Spleen (tissue), 11 donors: ENCODE data around the gene ANKRD29. TPM values are rescaled to one million over a fixed set of nuclear protein-coding genes. Genes with fewer than 3 reads are reported as not detected.
A peak's percentile ranks its signal among the peaks of the same experiment; 100 is the strongest.

ENCODE experiments used
- DNase-seq: peaks from one replicate; pipeline ENCODE4 v3.0.0-alpha.2; 2020
- H3K27ac ChIP-seq, 8 donors: fragments of 200-600 bp; sonication (generic) in 7 of 8; 1 replicate in 4 of 8; 2 replicates in 4 of 8; pipeline versions ENCODE4 v1.5.0 to v1.8.0; 2016 to 2021; ENCODE audit warnings: inconsistent platforms in 4 of 8, mild to moderate bottlenecking in 4 of 8, moderate library complexity in 1 of 8
- H3K27me3 ChIP-seq, 7 donors: fragments of 200-600 bp; sonication (generic) in 6 of 7; replicated peaks in 1 of 7; 1 replicate in 4 of 7; 2 replicates in 3 of 7; pipeline versions ENCODE4 v1.5.0 to v1.8.0; 2016 to 2021; ENCODE audit warnings: inconsistent platforms in 3 of 7, mild to moderate bottlenecking in 1 of 7
- H3K36me3 ChIP-seq, 6 donors: fragments of 200-600 bp; sonication (generic) in 5 of 6; 1 replicate in 4 of 6; 2 replicates in 2 of 6; pipeline versions ENCODE4 v1.5.0 to v1.8.0; 2016 to 2021; ENCODE audit warnings: inconsistent platforms in 2 of 6
- H3K4me1 ChIP-seq, 6 donors: fragments of 200-600 bp; sonication (generic) in 5 of 6; 1 replicate in 3 of 6; 2 replicates in 3 of 6; pipeline versions ENCODE4 v1.5.0 to v1.8.0; 2016 to 2021; ENCODE audit warnings: inconsistent platforms in 3 of 6
- H3K4me3 ChIP-seq, 8 donors: fragments of 200-600 bp; sonication (generic) in 7 of 8; 1 replicate in 4 of 8; 2 replicates in 4 of 8; pipeline versions ENCODE4 v1.5.0 to v1.8.0; 2016 to 2021; ENCODE audit warnings: inconsistent platforms in 4 of 8, mild to moderate bottlenecking in 4 of 8, moderate library complexity in 2 of 8
- H3K9me3 ChIP-seq, 8 donors: fragments of 200-600 bp; sonication (generic) in 7 of 8; 1 replicate in 4 of 8; 2 replicates in 4 of 8; pipeline versions ENCODE4 v1.5.0 to v1.8.0; 2016 to 2021; ENCODE audit warnings: inconsistent platforms in 4 of 8
- POLR2A ChIP-seq, 3 donors: fragments of 450-650 bp; IDR thresholded peaks; one replicate each; pipeline ENCODE4 v1.5.1; 2017; ENCODE audit warnings: antibody characterized with exemption in 3 of 3, mild to moderate bottlenecking in 1 of 3
- POLR2AphosphoS5 ChIP-seq, 3 donors: sonication (generic); formaldehyde crosslinking; IDR thresholded peaks; one replicate each; pipeline ENCODE4 v1.5.1; 2017; ENCODE audit warnings: antibody characterized with exemption in 3 of 3
- WGBS, 5 donors: extraction: QIAGEN DNeasy Blood & Tissue Kit in 3 of 5; methylation state at CpG; one replicate each; pipeline versions ENCODE4 v1.1.5 to v1.1.7; 2013 to 2018; 5-methylcytosine and 5-hydroxymethylcytosine counted together
- intact Hi-C: fragments of 100-400 bp; cut with DNase I; formaldehyde crosslinking; loops from one replicate; pipeline ENCODE4 v1.15.0; 2023; ENCODE audit warnings: low total_unique reads
- polyA plus RNA-seq, 3 donors: library from polyadenylated mRNA; stranded (reverse); fragments of 200-250 nt; gene quantifications; one replicate each; pipeline ENCODE4 v1.2.1, GENCODE V29; 2013
- total RNA-seq, 7 donors: library from RNA; depleted of rRNA in 3 of 7; stranded (reverse); fragments of >200 nt in 3 of 7; fragmentation: NEBNext Ultra II Directional in 4 of 7; extraction: Animal tissue kit (Norgen Biotek cat#: 25700) in 4 of 7; gene quantifications; one replicate each; pipeline versions ENCODE4 v1.1.0 to v1.2.1, GENCODE V29; 2016 to 2021
- TF ChIP-seq, protein P1 (sequence below), 11 experiments: fragments of 200-600 bp in 7 of 11; fragments of 450-650 bp in 4 of 11; sonication (generic) in 4 of 11; IDR thresholded peaks in 8 of 11; conservative IDR thresholded peaks in 3 of 11; 1 replicate in 7 of 11; 2 replicates in 4 of 11; pipeline versions ENCODE4 v1.4.0 to v1.8.0; 2016 to 2021; ENCODE audit warnings: antibody characterized with exemption in 11 of 11, inconsistent platforms in 4 of 11, mild to moderate bottlenecking in 1 of 11
- donor health status: healthy with polysubstance abuse.
- donor health status: DM: no; HTN: no; CAD: no; lungs with moderate emphysema.
- donor health status: DM: no; HTN: no; CAD: no.
- donor health status: Bipolar disorder and iron deficiency.
- donor health status: healthy.
- donor health status: DM: no; HTN: no; CAD: no.
- donor health status: DM: yes; HTN: yes; CAD: no.

Gene ANKRD29
- total and polyA plus RNA-seq, 10 donors: 1.6 to 10.6 (median 3.7) TPM

DNA sequence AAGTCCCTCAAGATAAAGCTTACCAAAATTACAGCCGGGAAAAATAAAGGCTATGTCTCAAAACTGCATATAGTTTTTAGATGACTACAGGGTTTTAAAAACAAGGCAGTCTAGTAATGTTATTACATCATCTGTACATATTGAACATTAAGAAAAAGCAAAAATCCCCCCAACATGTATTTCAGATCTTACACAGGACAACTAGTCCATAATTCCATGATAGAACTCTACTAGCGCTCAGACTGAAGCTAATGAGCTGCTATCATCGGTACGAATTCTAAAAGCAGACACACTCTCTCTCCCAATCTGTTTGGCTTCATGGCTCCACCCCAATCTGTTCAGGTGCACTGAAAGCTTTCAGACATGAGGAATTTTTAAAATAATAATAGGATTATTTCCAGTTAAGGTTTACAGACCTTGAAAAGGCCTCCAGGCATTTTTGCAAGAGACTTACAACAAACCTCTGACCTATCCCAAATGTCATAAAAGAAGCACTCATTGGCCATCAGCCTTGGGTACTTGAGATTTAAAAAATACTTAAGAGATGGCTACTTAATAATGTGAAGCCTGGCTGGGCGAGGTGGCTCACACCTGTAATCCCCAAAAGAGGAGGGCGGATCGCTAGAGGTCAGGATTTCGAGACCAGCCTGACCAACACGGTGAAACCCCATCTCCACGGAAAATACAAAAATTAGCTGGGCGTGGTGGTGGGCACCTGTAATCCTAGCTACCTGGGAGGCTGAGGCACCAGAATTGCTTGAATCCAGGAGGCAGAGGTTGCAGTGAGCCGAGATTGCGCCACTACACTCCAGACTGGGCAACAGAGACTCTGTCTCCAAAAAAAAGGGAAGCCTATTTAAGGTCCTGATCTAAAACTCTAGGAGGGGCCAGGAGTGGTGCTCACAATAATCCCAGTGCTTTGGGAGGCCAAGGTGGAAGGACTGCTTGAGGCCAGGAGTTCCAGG, 78.4 kb downstream of the ANKRD29 start:
- 88 to 94% (median 91%) methylated on average over 13 of the region's 13 CpGs for WGBS, 5 donors

DNA sequence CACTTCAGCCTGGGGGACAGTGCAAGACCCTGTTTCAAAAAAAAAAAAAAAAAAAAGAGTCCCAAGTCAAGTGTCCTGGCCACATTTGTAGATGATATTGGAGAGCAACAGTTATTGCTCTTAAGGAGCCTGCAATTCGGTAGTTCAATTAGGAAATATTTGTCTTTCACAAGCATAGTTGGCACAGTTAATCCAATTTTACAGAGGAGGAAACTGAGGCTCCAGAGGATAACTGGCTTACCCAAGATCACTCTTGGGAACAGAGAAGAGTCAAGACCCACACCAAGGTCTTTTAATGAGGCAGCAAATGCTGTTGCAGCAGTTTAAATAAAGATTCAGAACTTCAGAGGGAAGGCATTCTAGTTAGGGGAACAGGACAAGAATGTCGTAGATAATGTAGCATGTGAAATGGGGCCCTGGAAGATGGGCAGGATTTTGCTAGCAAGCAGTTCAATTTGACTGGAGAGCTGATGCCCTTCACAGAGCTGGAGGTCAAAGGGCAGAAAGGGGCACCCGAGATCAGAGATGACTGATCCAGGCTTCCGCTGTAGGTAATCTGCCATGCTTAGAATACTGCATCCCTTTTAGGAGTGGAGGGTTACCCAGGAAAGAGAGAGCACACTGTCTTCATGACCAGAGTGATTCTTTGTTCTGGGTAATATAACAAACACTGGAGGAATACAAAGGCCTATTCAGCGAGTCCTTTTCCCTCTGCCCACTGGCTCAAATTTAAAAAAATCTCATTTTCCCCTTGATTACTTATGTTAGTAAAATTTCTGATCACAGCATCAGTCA, 79.4 kb downstream of the ANKRD29 start:
- DNase-seq: no peak
- intact Hi-C loops: no loop called here
- peaks cover 0 to 22% (median 0%) of the 10 kb centered on the region in 6 donors for H3K36me3 ChIP-seq
- WGBS, 5 donors: 79 to 93% (median 90%) methylated on average over 5 of the region's 5 CpGs
- TF ChIP-seq, protein P1, sequence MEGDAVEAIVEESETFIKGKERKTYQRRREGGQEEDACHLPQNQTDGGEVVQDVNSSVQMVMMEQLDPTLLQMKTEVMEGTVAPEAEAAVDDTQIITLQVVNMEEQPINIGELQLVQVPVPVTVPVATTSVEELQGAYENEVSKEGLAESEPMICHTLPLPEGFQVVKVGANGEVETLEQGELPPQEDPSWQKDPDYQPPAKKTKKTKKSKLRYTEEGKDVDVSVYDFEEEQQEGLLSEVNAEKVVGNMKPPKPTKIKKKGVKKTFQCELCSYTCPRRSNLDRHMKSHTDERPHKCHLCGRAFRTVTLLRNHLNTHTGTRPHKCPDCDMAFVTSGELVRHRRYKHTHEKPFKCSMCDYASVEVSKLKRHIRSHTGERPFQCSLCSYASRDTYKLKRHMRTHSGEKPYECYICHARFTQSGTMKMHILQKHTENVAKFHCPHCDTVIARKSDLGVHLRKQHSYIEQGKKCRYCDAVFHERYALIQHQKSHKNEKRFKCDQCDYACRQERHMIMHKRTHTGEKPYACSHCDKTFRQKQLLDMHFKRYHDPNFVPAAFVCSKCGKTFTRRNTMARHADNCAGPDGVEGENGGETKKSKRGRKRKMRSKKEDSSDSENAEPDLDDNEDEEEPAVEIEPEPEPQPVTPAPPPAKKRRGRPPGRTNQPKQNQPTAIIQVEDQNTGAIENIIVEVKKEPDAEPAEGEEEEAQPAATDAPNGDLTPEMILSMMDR (IDR thresholded peaks at IDR 0.05 in 8 of 11, conservative IDR thresholded peaks at IDR 0.05 in 3 of 11): no peak
- TF ChIP-seq POLR2A (IDR thresholded peaks at IDR 0.05) (no peak), POLR2AphosphoS5 (IDR thresholded peaks at IDR 0.05) (no peak)
- H3K9me3 ChIP-seq: no peaks in the 10 kb centered on the region
- H3K27me3 ChIP-seq: no peaks in the 10 kb centered on the region
- H3K4me3 ChIP-seq: peak overlapping the region in 1 of 8 donors; percentile 21
- peaks cover 13 to 87% (median 57%) of the 10 kb centered on the region in 6 donors for H3K4me1 ChIP-seq
- H3K27ac ChIP-seq: peak overlapping the region in 1 of 8 donors; percentile 19

More for the DNA sequence above, 78.4 kb downstream of the ANKRD29 start:
- peak overlapping the region in 4 of 8 donors; percentile 97 to 100 (median 99) for H3K27ac ChIP-seq
- DNase-seq: no peak
- H3K27me3 ChIP-seq: no peaks in the 10 kb centered on the region
- H3K36me3 ChIP-seq: peaks cover 0 to 22% (median 0%) of the 10 kb centered on the region in 6 donors
- peak overlapping the region in 4 of 8 donors; percentile 64 to 96 (median 85) for H3K4me3 ChIP-seq
- TF ChIP-seq, protein P1 (IDR thresholded peaks at IDR 0.05 in 8 of 11, conservative IDR thresholded peaks at IDR 0.05 in 3 of 11): no peak
- TF ChIP-seq POLR2A (IDR thresholded peaks at IDR 0.05) (no peak), POLR2AphosphoS5 (IDR thresholded peaks at IDR 0.05) (no peak)
- peaks cover 13 to 76% (median 48%) of the 10 kb centered on the region in 6 donors for H3K4me1 ChIP-seq
- intact Hi-C loops: no loop called here
- H3K9me3 ChIP-seq: no peaks in the 10 kb centered on the region

DNA sequence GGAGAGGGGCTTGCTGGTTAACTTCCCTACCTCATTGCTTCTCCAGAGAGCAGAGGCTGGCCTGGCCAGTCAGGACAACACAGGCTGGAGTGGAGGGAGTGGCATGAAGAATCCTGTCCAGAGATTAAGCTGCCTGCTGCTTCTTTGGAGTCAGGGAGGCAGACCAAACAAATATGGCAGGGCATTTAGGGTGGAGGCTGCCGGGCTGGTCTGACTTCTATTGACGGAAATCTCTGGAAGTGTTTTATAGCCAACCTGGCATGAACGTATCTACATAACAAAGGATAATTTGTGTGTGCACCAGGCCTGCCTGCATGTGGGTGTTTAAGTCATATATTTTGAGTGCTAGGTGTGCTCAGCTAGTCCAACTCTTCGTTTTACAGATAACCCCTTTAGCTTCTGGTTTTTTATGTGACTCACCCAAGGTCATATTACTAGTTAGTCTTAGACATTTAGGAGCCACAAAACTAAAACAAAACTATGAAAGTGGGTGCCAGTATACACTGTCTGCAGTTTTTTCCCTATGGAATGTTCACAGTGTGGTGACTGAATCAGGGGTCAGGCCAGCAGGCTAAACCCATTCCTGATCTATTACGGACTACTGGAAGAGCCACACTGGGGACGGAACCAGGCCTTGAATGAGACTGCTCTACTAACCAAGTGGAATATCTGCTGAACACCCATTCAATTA, 81.9 kb downstream of the ANKRD29 start:
- DNase-seq: no peak
- peaks cover 13 to 78% (median 55%) of the 10 kb centered on the region in 6 donors for H3K4me1 ChIP-seq
- WGBS, 5 donors: 84 to 96% (median 93%) methylated on average over 6 of the region's 6 CpGs
- no peak overlapping the region for H3K27ac ChIP-seq
- H3K27me3 ChIP-seq: no peaks in the 10 kb centered on the region
- intact Hi-C loops: no loop called here
- no peak overlapping the region for H3K4me3 ChIP-seq
- H3K36me3 ChIP-seq: peaks cover 0 to 37% (median 8%) of the 10 kb centered on the region in 6 donors
- TF ChIP-seq, protein P1 (IDR thresholded peaks at IDR 0.05 in 8 of 11, conservative IDR thresholded peaks at IDR 0.05 in 3 of 11): no peak
- no peak for TF ChIP-seq POLR2A (IDR thresholded peaks at IDR 0.05)
- no peak for TF ChIP-seq POLR2AphosphoS5 (IDR thresholded peaks at IDR 0.05)
- no peaks in the 10 kb centered on the region for H3K9me3 ChIP-seq
